H1 (cell line): ENCODE results near the gene PRKN. TPM values are rescaled to one million over a fixed set of nuclear protein-coding genes. Genes with fewer than 3 reads are reported as not detected.

Experiments used
- BACH1 ChIP-seq: IDR thresholded peaks from 2 replicates; pipeline ENCODE4 v1.6.1; 2012; ENCODE audit warnings: low read length, improper control_type of control experiment
- CHD1 ChIP-seq: IDR thresholded peaks from 2 replicates; pipeline ENCODE4 v1.6.1; 2012; ENCODE audit warnings: low read depth, low read length, improper control_type of control experiment
- CHD7 ChIP-seq: fragments of 300-600 bp; sonication (generic); IDR thresholded peaks from 2 replicates; pipeline ENCODE4 v1.7.1; 2012; ENCODE audit warnings: low read length, moderate library complexity, mild to moderate bottlenecking, inconsistent platforms; ENCODE audit not compliant: insufficient replicate concordance
- FOSL1 ChIP-seq: IDR thresholded peaks from 2 replicates; pipeline ENCODE4 v1.6.1; 2011; ENCODE audit warnings: mild to moderate bottlenecking, low read depth, low read length, moderate library complexity; ENCODE audit not compliant: insufficient read depth
- JUN ChIP-seq: IDR thresholded peaks from 2 replicates; pipeline ENCODE4 v1.6.1; 2011; ENCODE audit warnings: low read depth, mild to moderate bottlenecking, improper control_type of control experiment, low read length
- NANOG ChIP-seq: IDR thresholded peaks from 2 replicates; pipeline ENCODE4 v1.6.1; 2011; ENCODE audit warnings: low read length, low read depth, mild to moderate bottlenecking, inconsistent platforms; ENCODE audit not compliant: insufficient read depth, poor library complexity, severe bottlenecking
- POU5F1 ChIP-seq: IDR thresholded peaks from 2 replicates; pipeline ENCODE4 v1.6.1; 2011; ENCODE audit warnings: low read depth, mild to moderate bottlenecking, low read length, moderate library complexity
- RBBP5 ChIP-seq: IDR thresholded peaks from 2 replicates; pipeline ENCODE4 v1.7.1; 2012; ENCODE audit warnings: low read depth, mild to moderate bottlenecking, inconsistent platforms, low read length, moderate library complexity, borderline replicate concordance
- SIRT6 ChIP-seq: IDR thresholded peaks from one replicate; pipeline ENCODE4 v1.7.1; 2012; ENCODE audit warnings: low read length, inconsistent platforms
- SUZ12 ChIP-seq: fragments of 200-600 bp; sonication (generic); IDR thresholded peaks from 2 replicates; pipeline ENCODE4 v1.6.1; 2012; ENCODE audit warnings: mild to moderate bottlenecking, inconsistent platforms, low read length, moderate library complexity, mixed read lengths
- TAF1 ChIP-seq: IDR thresholded peaks from 2 replicates; pipeline ENCODE4 v1.6.1; 2011; ENCODE audit warnings: mild to moderate bottlenecking, low read depth, low read length
- YY1 ChIP-seq: IDR thresholded peaks from 2 replicates; pipeline ENCODE4 v1.6.1; 2011; ENCODE audit warnings: low read depth, mild to moderate bottlenecking, low read length
- polyA plus RNA-seq, 7 experiments: library from polyadenylated mRNA; depleted of rRNA in 3 of 7; stranded (reverse) in 5 of 7; unstranded in 2 of 7; fragments of >200 nt in 5 of 7; fragments of 200-250 nt in 2 of 7; gene quantifications; 1 replicate in 5 of 7; 2 replicates in 1 of 7; 4 replicates in 1 of 7; pipeline versions ENCODE4 v1.2.1 to v1.2.3, GENCODE V29; 2011 to 2013; ENCODE audit warnings: missing spikeins in 2 of 7, mixed read lengths in 2 of 7
- total RNA-seq: library from RNA; stranded (reverse); fragmentation: NEBNext Ultra II Directional; extraction: Animal tissue kit (Norgen Biotek cat#: 25700); gene quantifications from 2 replicates; pipeline ENCODE4 v1.2.1, GENCODE V29; 2021
- TF ChIP-seq, protein P1 (sequence below): IDR thresholded peaks from 2 replicates; pipeline ENCODE4 v1.6.1; 2012; ENCODE audit warnings: inconsistent platforms

The PRKN gene
- total and polyA plus RNA-seq, 2 of the 8 experiments (the other 6 are each of a cell fraction or from before 2014, with no cell fraction given): 0.13 to 0.29 TPM

GRCh38 chr6:162090734-162091133 lies 636.8 kb downstream of the PRKN start (continued):
- no peak for TF ChIP-seq CHD7
- TF ChIP-seq TAF1: no peak
- TF ChIP-seq JUN: no peak
- TF ChIP-seq NANOG: no peak
- TF ChIP-seq RBBP5: no peak
- no peak for TF ChIP-seq SUZ12
- TF ChIP-seq SIRT6: no peak
- no peak for TF ChIP-seq YY1
- no peak for TF ChIP-seq BACH1
- no peak for TF ChIP-seq FOSL1
- TF ChIP-seq POU5F1: no peak
- TF ChIP-seq CHD1: no peak
- TF ChIP-seq, protein P1, sequence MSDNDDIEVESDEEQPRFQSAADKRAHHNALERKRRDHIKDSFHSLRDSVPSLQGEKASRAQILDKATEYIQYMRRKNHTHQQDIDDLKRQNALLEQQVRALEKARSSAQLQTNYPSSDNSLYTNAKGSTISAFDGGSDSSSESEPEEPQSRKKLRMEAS: no peak
